Naive B cell (primary cell): Measurements from ENCODE around the gene TBC1D22B. TPM values are rescaled to one million over a fixed set of nuclear protein-coding genes. Genes with fewer than 3 reads are reported as not detected.

Source experiments
- ATAC-seq, 2 donors: fragments of 150-1000 bp; cut with Tn5 transposase; 2 replicates each; pipeline ENCODE4 v1.10.0; 2021; ENCODE audit warnings: low read depth in 2 of 2, mild to moderate bottlenecking in 2 of 2, moderate library complexity in 2 of 2
- DNase-seq: peaks from one replicate; pipeline ENCODE4 v3.0.0; 2022
- H3K27ac Mint-ChIP-seq, 6 donors: one replicate each; pipeline ENCODE4 v1.8.0; 2020 to 2022; ENCODE audit warnings: mild to moderate bottlenecking in 6 of 6, mixed read lengths in 6 of 6, moderate library complexity in 5 of 6, inconsistent platforms in 2 of 6
- H3K27me3 Mint-ChIP-seq, 3 donors: one replicate each; pipeline ENCODE4 v1.8.0; 2021 to 2022; ENCODE audit warnings: mixed read lengths in 3 of 3, mild to moderate bottlenecking in 1 of 3
- H3K36me3 Mint-ChIP-seq, 2 donors: one replicate each; pipeline ENCODE4 v1.8.0; 2020 to 2022; ENCODE audit warnings: mixed read lengths in 2 of 2, inconsistent platforms in 1 of 2, mild to moderate bottlenecking in 1 of 2
- H3K4me1 Mint-ChIP-seq, 3 donors: one replicate each; pipeline ENCODE4 v1.8.0; 2020 to 2022; ENCODE audit warnings: mixed read lengths in 3 of 3, inconsistent platforms in 1 of 3, mild to moderate bottlenecking in 1 of 3, moderate library complexity in 1 of 3
- H3K4me3 Mint-ChIP-seq, 8 donors: one replicate each; pipeline ENCODE4 v1.8.0; 2020 to 2022; ENCODE audit warnings: mild to moderate bottlenecking in 8 of 8, mixed read lengths in 8 of 8, moderate library complexity in 8 of 8, inconsistent platforms in 2 of 8
- H3K9me3 Mint-ChIP-seq, 7 donors: one replicate each; pipeline ENCODE4 v1.8.0; 2020 to 2022; ENCODE audit warnings: mixed read lengths in 7 of 7, mild to moderate bottlenecking in 5 of 7, inconsistent platforms in 2 of 7, moderate library complexity in 1 of 7
- polyA plus RNA-seq, 6 donors: library from polyadenylated mRNA; unstranded; fragments of 300-500 nt; fragmentation: Illumina TruSeq; gene quantifications; one replicate each; pipeline ENCODE4 v1.2.3, GENCODE V29; 2021; ENCODE audit warnings: low read depth in 6 of 6

The TBC1D22B gene, protein sequence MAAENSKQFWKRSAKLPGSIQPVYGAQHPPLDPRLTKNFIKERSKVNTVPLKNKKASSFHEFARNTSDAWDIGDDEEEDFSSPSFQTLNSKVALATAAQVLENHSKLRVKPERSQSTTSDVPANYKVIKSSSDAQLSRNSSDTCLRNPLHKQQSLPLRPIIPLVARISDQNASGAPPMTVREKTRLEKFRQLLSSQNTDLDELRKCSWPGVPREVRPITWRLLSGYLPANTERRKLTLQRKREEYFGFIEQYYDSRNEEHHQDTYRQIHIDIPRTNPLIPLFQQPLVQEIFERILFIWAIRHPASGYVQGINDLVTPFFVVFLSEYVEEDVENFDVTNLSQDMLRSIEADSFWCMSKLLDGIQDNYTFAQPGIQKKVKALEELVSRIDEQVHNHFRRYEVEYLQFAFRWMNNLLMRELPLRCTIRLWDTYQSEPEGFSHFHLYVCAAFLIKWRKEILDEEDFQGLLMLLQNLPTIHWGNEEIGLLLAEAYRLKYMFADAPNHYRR
- 1 to 10 TPM; 4.6 to 9.3 (median 6.1) TPM for polyA plus RNA-seq

DNA sequence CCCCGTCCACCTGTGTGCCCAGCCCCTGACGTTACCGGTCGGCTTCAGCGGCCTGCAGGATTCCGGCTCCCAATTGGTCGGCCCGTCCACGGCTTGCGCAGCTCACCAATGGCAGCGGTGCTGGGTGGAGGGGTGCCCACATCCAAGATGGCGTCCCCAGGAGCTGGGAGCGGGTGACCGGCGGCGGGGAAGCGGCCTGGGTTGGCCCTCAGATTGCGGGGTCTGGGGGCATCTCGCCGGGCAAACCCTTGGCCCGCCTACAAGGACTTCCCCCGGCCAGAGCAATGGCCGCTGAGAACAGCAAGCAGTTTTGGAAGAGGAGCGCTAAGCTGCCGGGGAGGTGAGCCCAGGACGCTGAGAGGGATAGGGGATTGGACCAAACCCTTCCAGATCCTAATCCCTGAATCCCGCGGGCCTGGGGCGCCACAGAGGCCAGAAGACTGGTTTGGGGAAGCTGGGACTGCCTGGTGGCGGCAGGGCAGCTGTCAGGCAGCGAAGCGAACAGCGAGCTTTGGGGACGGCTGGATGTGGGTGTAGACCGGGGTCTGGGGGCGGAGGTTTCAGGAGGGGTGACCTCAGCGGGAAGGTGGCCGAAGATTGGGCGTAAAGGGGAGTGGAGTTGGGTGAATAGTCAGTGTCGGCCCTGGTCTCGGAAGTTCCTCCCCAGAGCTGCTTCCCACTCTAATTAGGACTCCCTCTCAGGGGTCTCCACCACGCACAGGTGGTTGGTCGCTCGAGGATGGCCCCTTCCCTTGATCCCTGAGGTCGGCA is at the start of gene TBC1D22B, which contains the start of gene TMEM217:
TSS of gene TBC1D22B (plus strand) at position 139 of the 771 bp plus-strand sequence. CDS start at position 285, 146 bp downstream.
TSS of gene TMEM217 (minus strand) at position 511 of the 771 bp plus-strand sequence. CDS start 39,114 bp downstream, outside the sequence.
- Mint-ChIP-seq H3K36me3 (no peaks in the 10 kb centered on the region), H3K4me3 (peak within 1 kb of the TSS; percentile 84 to 96 (median 94)), H3K27me3 (peaks cover 0 to 5% (median 0%) of the 10 kb centered on the region in 3 donors), H3K9me3 (no peaks in the 10 kb centered on the region), H3K27ac (peak within 1 kb of the TSS; percentile 93 to 99 (median 96)), H3K4me1 (peaks cover 26 to 37% (median 28%) of the 10 kb centered on the region in 3 donors)
- DNase-seq (peak; percentile 92), ATAC-seq (peak; percentile 98 to 99)

DNA sequence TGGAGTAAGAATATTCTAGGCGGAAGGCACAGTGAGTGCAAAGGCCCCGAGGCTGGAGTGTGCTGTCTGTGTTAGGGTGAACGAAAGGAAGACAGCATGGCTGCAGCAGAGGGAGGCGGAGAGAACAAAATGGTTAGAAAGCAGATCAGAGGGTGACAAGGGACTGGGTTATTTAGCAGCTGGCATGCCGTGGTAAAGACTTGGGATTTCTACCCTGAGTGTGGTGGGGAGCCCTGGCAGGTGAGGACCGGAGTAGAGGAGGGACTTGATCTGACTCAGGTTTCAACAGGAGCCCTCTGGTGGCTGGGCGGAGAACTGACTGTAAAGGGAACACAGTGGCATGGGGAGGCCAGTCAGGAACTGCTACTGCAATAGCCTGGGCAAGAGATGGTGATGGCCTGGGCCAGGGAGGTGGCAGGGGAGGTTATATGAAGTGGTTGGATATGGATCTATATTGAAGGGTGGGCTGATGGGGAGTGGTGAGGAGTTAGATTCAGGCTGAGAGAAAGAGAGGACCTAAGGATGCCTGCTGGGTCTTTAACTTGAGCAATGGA is 49.6 kb upstream of the TBC1D22B start:
- H3K4me3 Mint-ChIP-seq = peak overlapping the region in 1 of 8 donors; percentile 69
- no peaks in the 10 kb centered on the region for H3K9me3 Mint-ChIP-seq
- ATAC-seq = peak; percentile 91
- peaks cover 8 to 22% (median 15%) of the 10 kb centered on the region in 3 donors for H3K27me3 Mint-ChIP-seq
- H3K27ac Mint-ChIP-seq = peak overlapping the region; percentile 0 to 97 (median 48)
- peak; percentile 80 for DNase-seq
- H3K36me3 Mint-ChIP-seq = no peaks in the 10 kb centered on the region
- H3K4me1 Mint-ChIP-seq = peaks cover 19 to 25% (median 24%) of the 10 kb centered on the region in 3 donors

DNA sequence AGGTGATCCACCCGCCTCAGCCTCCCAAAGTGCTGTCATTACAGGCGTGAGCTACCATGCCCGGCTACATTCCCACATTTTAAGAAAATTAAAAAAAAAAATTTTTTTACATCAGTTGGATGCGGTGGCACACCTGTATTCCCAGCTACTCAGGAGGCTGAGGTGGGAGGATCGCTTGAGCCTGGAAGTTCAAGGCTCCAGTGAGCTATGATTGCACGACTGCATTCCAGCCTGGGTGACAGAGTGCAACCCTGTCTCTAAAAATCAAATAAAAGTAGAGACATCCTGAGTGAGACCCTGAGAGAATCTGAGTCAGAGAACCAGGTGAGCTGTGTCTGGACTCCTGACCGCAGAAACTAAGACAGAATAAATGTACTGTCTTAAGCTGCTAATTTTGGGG is 48.8 kb upstream of the TBC1D22B start:
- ATAC-seq (no peak), DNase-seq (no peak)
- no peak overlapping the region for H3K27ac Mint-ChIP-seq
- H3K4me1 Mint-ChIP-seq = peaks cover 16 to 23% (median 22%) of the 10 kb centered on the region in 3 donors
- H3K27me3 Mint-ChIP-seq = peaks cover 8 to 20% (median 15%) of the 10 kb centered on the region in 3 donors
- no peaks in the 10 kb centered on the region for H3K36me3 Mint-ChIP-seq
- no peaks in the 10 kb centered on the region for H3K9me3 Mint-ChIP-seq
- no peak overlapping the region for H3K4me3 Mint-ChIP-seq

DNA sequence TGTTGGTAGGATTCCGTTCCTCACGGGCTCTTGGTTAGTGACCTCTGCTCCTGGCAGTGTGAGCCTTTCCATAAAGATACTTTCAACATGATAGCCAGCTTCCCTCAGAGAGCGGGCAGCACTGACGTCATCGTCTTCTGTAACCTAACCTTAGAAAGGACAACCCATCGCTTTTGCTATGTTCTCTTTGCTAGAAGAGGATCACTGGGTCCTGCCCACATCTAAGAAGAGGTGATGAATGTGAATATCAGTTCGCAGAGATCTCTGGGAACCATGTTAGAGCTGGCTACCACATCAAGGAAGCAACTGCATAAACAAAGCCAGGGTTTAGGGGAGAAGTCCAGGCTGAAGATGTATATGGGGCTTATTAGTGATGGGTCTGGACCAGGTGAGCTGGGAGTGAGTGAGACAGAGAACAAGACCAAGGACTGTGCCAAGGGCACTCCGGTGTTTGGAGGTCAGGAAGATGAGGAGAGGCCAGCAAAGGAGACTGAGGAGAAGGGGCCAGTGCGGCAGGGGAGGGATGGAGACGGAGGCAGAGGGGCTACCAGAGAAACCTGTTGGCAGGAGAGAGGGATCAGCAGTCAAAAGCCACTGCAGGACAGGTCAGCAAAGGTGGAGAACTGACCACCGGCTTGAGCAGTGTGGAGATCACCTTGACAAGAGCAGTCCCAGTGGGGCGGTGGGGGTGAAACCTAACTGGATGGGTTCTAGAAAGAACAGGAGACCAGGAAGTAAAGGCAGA is 47.9 kb upstream of the TBC1D22B start:
- H3K27me3 Mint-ChIP-seq = peaks cover 8 to 15% (median 14%) of the 10 kb centered on the region in 3 donors
- no peak overlapping the region for H3K4me3 Mint-ChIP-seq
- peaks cover 16 to 23% (median 17%) of the 10 kb centered on the region in 3 donors for H3K4me1 Mint-ChIP-seq
- no peak for ATAC-seq
- peak overlapping the region in 2 of 6 donors; percentile 39 to 68 for H3K27ac Mint-ChIP-seq
- no peaks in the 10 kb centered on the region for H3K36me3 Mint-ChIP-seq
- no peaks in the 10 kb centered on the region for H3K9me3 Mint-ChIP-seq
- DNase-seq = no peak

DNA sequence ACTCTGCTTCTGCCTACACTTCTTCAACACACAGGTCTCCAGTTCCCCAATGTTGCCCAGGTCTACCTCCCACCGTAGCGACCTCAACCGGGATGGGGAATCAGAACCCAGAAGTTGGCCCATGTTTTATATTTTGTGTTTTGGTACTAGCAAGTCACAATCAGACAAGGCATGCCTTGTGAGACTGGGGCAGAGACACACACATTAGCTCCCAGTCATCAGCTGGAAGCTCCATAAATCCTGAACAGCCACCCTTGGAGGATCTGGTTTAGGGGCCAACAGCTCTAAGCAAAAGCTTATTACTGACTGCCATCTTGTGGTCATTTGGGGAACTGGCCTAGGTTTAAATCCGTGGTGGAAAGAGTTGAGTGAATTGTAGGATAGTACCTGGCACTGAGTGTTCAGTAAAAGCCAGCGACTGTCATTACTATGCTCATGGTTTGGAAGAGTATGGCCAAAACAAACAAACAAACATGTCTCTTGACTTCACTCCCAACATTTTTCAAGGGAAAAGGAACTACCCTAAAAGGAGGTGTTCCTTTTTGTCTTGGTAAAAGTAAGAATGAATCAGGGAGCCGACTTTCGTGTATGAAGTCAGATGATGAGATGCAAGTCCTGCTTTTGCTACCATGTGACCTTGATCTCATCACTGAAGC is 47.1 kb upstream of the TBC1D22B start:
- DNase-seq = peak; percentile 67
- H3K27ac Mint-ChIP-seq = peak overlapping the region in 2 of 6 donors; percentile 7 to 42
- no peaks in the 10 kb centered on the region for H3K36me3 Mint-ChIP-seq
- H3K4me3 Mint-ChIP-seq = peak overlapping the region in 1 of 8 donors; percentile 2
- peaks cover 8 to 15% (median 14%) of the 10 kb centered on the region in 3 donors for H3K27me3 Mint-ChIP-seq
- peaks cover 16 to 19% (median 17%) of the 10 kb centered on the region in 3 donors for H3K4me1 Mint-ChIP-seq
- peak; percentile 67 to 70 for ATAC-seq
- no peaks in the 10 kb centered on the region for H3K9me3 Mint-ChIP-seq

DNA sequence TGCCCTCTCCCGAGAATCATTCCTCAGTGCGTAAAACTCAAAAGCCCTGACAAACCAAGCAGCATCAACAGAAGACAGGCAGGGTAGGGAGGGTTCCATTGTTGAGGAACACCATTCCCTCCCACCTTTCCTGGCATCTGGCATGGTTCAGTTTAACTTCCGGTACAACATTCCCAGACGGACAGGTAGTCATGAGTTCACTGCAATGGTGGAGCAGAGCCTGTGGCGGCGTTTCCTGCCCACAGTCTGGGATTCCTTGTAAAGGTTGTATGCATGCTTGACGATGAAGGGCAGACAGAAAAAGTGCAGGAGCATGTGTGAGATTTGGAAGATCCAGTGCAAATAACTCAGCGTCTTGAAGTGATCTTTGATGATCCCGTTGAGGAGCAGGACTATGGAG is 45.3 kb upstream of the TBC1D22B start:
- H3K36me3 Mint-ChIP-seq = no peaks in the 10 kb centered on the region
- H3K9me3 Mint-ChIP-seq = no peaks in the 10 kb centered on the region
- H3K4me3 Mint-ChIP-seq = no peak overlapping the region
- peaks cover 13 to 16% (median 13%) of the 10 kb centered on the region in 3 donors for H3K4me1 Mint-ChIP-seq
- no peak overlapping the region for H3K27ac Mint-ChIP-seq
- H3K27me3 Mint-ChIP-seq = peaks cover 7 to 11% (median 8%) of the 10 kb centered on the region in 3 donors
- ATAC-seq = no peak
- no peak for DNase-seq

DNA sequence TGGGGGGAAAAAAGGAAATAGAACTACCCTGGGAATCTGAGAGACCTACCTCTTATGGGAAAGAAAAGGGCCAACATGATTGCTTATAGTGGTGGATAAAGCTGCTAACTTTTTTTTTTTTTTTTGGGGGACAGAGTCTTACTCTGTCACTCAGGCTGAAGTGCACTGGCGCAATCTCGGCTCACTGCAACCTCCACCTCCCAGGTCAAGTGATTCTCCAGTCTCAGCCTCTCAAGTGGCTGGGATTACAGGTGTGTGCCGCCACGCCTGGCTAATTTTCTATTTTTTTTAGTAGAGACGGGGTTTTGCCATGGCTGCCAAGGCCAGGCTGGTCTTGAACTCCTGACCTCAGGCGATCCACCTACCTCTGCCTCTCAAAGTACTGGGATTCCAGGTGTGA is 39.5 kb upstream of the TBC1D22B start:
- H3K36me3 Mint-ChIP-seq = no peaks in the 10 kb centered on the region
- peaks cover 0 to 3% (median 0%) of the 10 kb centered on the region in 3 donors for H3K27me3 Mint-ChIP-seq
- H3K4me3 Mint-ChIP-seq = no peak overlapping the region
- no peak overlapping the region for H3K27ac Mint-ChIP-seq
- ATAC-seq = no peak
- no peak for DNase-seq
- H3K4me1 Mint-ChIP-seq = peaks cover 7 to 12% (median 12%) of the 10 kb centered on the region in 3 donors
- no peaks in the 10 kb centered on the region for H3K9me3 Mint-ChIP-seq

DNA sequence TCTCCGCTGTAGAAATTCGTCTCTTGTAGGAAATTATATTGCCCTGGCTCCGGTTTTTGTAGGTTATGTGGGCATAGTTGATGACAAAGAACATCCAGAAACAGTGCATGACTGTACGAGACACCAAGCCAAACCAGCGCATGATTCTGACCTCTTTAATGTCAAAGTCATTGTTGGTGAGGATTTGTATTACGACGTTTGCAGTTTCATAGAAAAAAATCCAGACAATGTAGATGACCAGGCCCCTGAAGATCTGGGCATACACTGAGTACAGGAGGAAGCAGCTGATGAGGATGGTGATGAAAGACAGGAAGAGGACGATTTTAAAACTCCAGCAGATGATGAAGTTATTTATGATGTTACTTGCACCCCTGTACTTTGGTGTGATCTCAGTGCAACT is 39.1 kb upstream of the TBC1D22B start:
- H3K27ac Mint-ChIP-seq = peak overlapping the region in 1 of 6 donors; percentile 53
- DNase-seq (no peak), ATAC-seq (no peak)
- no peak overlapping the region for H3K4me3 Mint-ChIP-seq
- H3K9me3 Mint-ChIP-seq = no peaks in the 10 kb centered on the region
- H3K36me3 Mint-ChIP-seq = no peaks in the 10 kb centered on the region
- peaks cover 8 to 14% (median 13%) of the 10 kb centered on the region in 3 donors for H3K4me1 Mint-ChIP-seq
- H3K27me3 Mint-ChIP-seq = peaks cover 0 to 5% (median 0%) of the 10 kb centered on the region in 3 donors

DNA sequence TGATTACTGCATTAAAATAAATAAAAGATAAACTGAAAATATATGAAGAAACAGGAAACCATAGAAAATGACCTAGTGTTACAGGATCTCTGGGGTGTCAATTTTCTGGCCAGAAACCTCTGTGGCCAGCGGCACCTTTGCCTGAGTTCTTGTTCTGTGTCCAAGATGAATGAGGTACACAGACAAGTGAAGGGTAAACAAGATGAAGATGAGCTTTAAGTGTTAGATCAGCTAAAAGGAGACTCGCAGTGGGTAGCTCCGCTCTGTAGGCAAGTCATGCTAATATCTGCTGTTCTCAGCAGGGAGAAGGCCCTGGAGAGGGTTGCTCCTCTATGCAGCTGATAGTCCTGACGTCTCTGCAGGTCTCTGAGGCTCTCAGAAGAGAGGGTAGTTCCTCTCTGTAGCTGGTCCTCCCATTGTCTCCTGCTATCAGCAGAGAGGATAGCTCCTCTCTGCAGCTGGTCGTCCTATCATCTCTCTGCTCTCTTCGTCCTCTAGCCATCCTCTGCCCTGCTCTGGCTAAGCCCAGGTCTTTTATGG is 35.9 kb upstream of the TBC1D22B start:
- Mint-ChIP-seq H3K9me3 (no peaks in the 10 kb centered on the region), H3K4me1 (peaks cover 8 to 14% (median 13%) of the 10 kb centered on the region in 3 donors), H3K36me3 (no peaks in the 10 kb centered on the region), H3K4me3 (peak overlapping the region; percentile 79 to 94 (median 87)), H3K27me3 (peaks cover 0 to 5% (median 0%) of the 10 kb centered on the region in 3 donors), H3K27ac (peak overlapping the region in 1 of 6 donors; percentile 72)
- no peak for ATAC-seq
- DNase-seq = no peak

DNA sequence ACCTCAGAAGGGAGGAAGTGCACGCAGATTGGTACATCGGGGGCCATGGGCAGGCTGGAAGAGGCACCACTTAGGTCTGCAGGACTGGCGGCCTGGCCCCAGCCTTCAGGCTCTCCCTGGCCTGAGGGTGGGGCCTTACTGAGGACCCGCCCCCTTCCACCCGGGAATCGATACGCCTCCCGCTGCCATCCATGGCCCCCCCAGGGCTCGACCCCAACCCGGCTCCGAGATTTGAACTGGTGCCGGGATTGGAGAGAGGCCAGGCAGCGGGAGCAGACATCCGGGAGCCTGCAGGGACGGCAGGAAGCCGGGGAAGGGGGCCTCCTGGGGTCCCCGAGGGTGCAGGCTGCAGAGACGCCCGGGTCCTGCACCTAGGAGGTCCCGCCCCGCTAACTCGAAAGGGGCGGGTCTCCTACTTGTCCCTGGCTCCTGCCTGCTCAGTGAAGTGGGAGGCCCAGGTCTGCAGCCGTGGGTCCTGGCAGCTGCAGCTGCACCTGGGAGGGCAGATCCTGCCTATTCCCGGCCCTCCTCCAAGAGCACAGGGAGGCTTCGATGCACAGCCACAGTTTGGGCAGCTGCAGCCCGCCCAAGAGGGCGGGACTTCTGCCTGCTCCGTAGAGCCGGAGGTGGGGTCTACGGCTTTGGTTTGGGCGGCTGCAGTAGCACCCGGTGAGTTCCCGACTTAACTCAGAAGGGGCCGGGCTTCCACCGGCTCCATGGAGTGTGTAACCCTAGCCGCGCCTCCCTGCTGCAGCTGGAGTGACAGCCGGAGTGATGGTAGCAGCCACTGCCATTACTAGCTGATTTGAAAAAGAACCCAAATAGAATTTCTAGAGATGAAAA is 35.2 kb upstream of the TBC1D22B start:
- H3K36me3 Mint-ChIP-seq = no peaks in the 10 kb centered on the region
- H3K27ac Mint-ChIP-seq = peak overlapping the region in 3 of 6 donors; percentile 5 to 72 (median 48)
- ATAC-seq (peak; percentile 91 to 93), DNase-seq (peak; percentile 55)
- H3K4me1 Mint-ChIP-seq = peaks cover 8 to 14% (median 13%) of the 10 kb centered on the region in 3 donors
- H3K9me3 Mint-ChIP-seq = no peaks in the 10 kb centered on the region
- peak overlapping the region; percentile 79 to 94 (median 87) for H3K4me3 Mint-ChIP-seq
- peaks cover 0 to 5% (median 0%) of the 10 kb centered on the region in 3 donors for H3K27me3 Mint-ChIP-seq

DNA sequence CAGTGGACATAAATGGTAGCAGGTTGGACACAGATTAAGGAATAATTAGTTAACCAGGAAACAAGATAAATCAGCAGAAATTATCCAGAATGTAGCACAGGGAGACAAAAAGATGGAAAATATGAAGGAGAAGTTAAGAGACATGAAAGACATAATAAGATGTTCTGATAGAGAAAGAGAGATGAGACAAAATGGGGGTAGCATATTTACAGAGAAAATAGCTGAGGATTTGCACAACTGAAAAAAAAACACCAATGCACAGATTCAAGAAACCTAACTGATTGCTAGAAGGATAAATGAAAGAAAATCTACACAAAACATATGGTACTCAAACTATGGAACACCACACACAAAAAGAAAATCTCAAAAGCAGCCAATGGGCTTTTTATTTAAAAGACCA is 34.6 kb upstream of the TBC1D22B start:
- ATAC-seq = no peak
- no peak for DNase-seq
- H3K4me3 Mint-ChIP-seq = peak overlapping the region; percentile 79 to 94 (median 87)
- peak overlapping the region in 2 of 6 donors; percentile 5 to 48 for H3K27ac Mint-ChIP-seq
- peaks cover 0 to 5% (median 0%) of the 10 kb centered on the region in 3 donors for H3K27me3 Mint-ChIP-seq
- H3K36me3 Mint-ChIP-seq = no peaks in the 10 kb centered on the region
- H3K4me1 Mint-ChIP-seq = peaks cover 8 to 14% (median 13%) of the 10 kb centered on the region in 3 donors
- no peaks in the 10 kb centered on the region for H3K9me3 Mint-ChIP-seq
